Hepatocyte (in vitro differentiated cells): ENCODE results near the gene SLC44A1.

Experiments
- EZH2 ChIP-seq: fragments of 200-600 bp; sonication (generic); IDR thresholded peaks from 2 replicates; pipeline ENCODE4 v1.6.1; 2016; ENCODE audit warnings: antibody characterized with exemption, mild to moderate bottlenecking, borderline replicate concordance
- EZH2phosphoT487 ChIP-seq: fragments of 200-600 bp; sonication (generic); IDR thresholded peaks from one replicate; pipeline ENCODE4 v1.6.1; 2018; ENCODE audit warnings: antibody characterized with exemption, mild to moderate bottlenecking, low read depth, moderate library complexity; ENCODE audit not compliant: unreplicated experiment, severe bottlenecking
- TF ChIP-seq, protein P1 (sequence below): fragments of 200-600 bp; sonication (generic); IDR thresholded peaks from 2 replicates; pipeline ENCODE4 v1.5.1; 2016; ENCODE audit warnings: antibody characterized with exemption, mild to moderate bottlenecking; ENCODE audit not compliant: poor library complexity

DNA sequence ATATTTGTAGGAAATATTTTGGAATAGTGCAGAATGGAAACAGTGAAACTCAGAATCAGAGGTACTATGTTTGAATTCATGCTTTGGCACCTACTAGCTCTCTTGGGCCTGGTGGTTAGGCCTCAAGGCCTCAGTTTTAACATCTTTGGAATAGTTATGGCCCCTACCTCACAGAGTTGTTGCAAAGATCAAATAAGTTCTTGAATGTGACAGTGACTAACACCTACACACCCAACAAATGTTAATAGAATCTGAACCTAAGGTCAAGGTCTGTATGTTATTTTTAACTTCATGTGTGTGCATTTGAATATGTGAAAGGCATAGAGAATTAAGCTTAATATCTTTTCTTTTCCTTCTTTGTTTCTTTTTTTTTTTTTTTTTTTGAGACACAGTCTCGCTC lies 87.3 kb downstream of the SLC44A1 start:
- TF ChIP-seq, protein P1, sequence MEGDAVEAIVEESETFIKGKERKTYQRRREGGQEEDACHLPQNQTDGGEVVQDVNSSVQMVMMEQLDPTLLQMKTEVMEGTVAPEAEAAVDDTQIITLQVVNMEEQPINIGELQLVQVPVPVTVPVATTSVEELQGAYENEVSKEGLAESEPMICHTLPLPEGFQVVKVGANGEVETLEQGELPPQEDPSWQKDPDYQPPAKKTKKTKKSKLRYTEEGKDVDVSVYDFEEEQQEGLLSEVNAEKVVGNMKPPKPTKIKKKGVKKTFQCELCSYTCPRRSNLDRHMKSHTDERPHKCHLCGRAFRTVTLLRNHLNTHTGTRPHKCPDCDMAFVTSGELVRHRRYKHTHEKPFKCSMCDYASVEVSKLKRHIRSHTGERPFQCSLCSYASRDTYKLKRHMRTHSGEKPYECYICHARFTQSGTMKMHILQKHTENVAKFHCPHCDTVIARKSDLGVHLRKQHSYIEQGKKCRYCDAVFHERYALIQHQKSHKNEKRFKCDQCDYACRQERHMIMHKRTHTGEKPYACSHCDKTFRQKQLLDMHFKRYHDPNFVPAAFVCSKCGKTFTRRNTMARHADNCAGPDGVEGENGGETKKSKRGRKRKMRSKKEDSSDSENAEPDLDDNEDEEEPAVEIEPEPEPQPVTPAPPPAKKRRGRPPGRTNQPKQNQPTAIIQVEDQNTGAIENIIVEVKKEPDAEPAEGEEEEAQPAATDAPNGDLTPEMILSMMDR = no peak
- TF ChIP-seq EZH2phosphoT487 (no peak), EZH2 (no peak)
